ENCODE measurements around the gene LINC00237. TPM values are rescaled to one million over a fixed set of nuclear protein-coding genes. Genes with fewer than 3 reads are reported as not detected.

Gene LINC00237
- total and polyA plus RNA-seq, 10 donors, result 0.05 TPM; not detected in 9

DNA sequence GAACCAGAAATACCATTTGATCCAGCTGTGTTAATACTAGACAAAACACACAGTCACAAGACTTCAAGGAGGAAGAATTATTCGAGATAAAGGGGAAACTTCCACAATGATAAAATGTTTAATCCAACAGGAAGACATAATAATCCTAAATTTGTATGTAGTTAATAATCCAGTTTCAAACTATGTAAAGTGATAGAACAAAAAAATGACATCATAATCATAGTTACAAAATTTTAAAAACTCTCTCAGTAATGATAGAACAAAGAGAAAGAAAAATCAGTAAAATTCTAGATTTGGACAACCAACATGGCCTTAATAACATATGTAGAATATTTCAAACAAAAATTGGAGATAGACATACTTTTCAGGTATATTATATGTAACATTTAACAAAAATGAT, 38.9 kb downstream of the LINC00237 start:
- peaks cover 0 to 24% (median 0%) of the 10 kb centered on the region in 7 donors for H3K27me3 ChIP-seq (replicated peaks in 1 of 7)
- 60 to 80% (median 64%) methylated on average over 1 of the region's 1 CpG for WGBS, 5 donors
- no peak for TF ChIP-seq POLR2AphosphoS5 (IDR thresholded peaks at IDR 0.05)
- no peak overlapping the region for H3K4me3 ChIP-seq
- no peaks in the 10 kb centered on the region for H3K36me3 ChIP-seq
- no peak overlapping the region for H3K27ac ChIP-seq
- H3K4me1 ChIP-seq, result no peaks in the 10 kb centered on the region
- intact Hi-C loops (cut with DNase I; ENCODE audit: low total_unique reads), result no loop called here
- peaks cover 0 to 3% (median 0%) of the 10 kb centered on the region in 8 donors for H3K9me3 ChIP-seq
- DNase-seq, result no peak

DNA sequence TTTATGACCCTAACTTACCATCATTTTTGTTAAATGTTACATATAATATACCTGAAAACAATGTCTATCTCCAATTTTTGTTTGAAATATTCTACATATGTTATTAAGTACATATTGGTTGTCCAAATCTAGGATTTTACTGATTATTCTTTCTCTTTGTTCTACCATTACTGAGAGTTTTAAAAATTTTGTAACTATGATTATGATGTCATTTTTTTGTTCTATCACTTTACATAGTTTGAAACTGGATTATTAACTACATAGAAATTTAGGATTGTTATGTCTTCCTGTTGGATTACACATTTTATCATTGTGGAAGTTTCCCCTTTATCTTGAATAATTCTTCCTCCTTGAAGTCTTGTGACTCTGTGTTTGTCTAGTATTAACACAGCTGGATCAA, 41.2 kb downstream of the LINC00237 start:
- no peak for DNase-seq
- intact Hi-C loops (cut with DNase I; ENCODE audit: low total_unique reads), result no loop called here

DNA sequence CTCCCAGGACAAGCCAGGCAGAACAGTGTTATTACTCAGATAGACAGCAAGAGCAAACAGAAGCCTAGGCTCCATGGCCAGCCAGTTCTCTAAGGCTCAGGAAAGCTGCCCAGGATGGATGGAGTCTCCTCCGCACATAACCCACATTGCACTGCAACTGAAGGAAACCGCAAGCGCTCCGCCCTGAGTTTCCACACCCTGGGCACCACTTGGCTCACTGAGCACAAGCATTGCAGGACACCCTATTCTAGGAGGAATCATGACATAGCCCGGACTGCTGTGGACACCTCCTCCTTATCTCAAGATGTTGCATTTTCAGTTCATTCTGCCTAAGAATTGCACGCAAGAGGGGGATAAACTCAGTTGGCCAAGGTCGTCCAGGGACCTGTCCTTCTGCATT, 42.9 kb downstream of the LINC00237 start:
- Histone ChIP-seq H3K27me3 (replicated peaks in 1 of 7) (peaks cover 0 to 31% (median 0%) of the 10 kb centered on the region in 7 donors), H3K4me1 (no peaks in the 10 kb centered on the region), H3K36me3 (no peaks in the 10 kb centered on the region), H3K9me3 (no peaks in the 10 kb centered on the region), H3K27ac (no peak overlapping the region), H3K4me3 (no peak overlapping the region)
- 86 to 91% (median 89%) methylated on average over 7 of the region's 7 CpGs for WGBS, 5 donors
- no peak for DNase-seq
- TF ChIP-seq, protein P1, sequence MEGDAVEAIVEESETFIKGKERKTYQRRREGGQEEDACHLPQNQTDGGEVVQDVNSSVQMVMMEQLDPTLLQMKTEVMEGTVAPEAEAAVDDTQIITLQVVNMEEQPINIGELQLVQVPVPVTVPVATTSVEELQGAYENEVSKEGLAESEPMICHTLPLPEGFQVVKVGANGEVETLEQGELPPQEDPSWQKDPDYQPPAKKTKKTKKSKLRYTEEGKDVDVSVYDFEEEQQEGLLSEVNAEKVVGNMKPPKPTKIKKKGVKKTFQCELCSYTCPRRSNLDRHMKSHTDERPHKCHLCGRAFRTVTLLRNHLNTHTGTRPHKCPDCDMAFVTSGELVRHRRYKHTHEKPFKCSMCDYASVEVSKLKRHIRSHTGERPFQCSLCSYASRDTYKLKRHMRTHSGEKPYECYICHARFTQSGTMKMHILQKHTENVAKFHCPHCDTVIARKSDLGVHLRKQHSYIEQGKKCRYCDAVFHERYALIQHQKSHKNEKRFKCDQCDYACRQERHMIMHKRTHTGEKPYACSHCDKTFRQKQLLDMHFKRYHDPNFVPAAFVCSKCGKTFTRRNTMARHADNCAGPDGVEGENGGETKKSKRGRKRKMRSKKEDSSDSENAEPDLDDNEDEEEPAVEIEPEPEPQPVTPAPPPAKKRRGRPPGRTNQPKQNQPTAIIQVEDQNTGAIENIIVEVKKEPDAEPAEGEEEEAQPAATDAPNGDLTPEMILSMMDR (IDR thresholded peaks at IDR 0.05 in 8 of 11, conservative IDR thresholded peaks at IDR 0.05 in 3 of 11), result no peak
- TF ChIP-seq POLR2A (IDR thresholded peaks at IDR 0.05), result no peak
- TF ChIP-seq POLR2AphosphoS5 (IDR thresholded peaks at IDR 0.05), result no peak
- intact Hi-C loops (cut with DNase I; ENCODE audit: low total_unique reads), result no loop called here

More for the DNA sequence above, 41.2 kb downstream of the LINC00237 start:
- TF ChIP-seq, protein P1 (IDR thresholded peaks at IDR 0.05 in 8 of 11, conservative IDR thresholded peaks at IDR 0.05 in 3 of 11), result no peak
- TF ChIP-seq POLR2A (IDR thresholded peaks at IDR 0.05), result no peak
- no peak for TF ChIP-seq POLR2AphosphoS5 (IDR thresholded peaks at IDR 0.05)
- H3K27ac ChIP-seq, result no peak overlapping the region
- H3K4me3 ChIP-seq, result no peak overlapping the region
- no peaks in the 10 kb centered on the region for H3K36me3 ChIP-seq
- H3K9me3 ChIP-seq, result peaks cover 0 to 3% (median 0%) of the 10 kb centered on the region in 8 donors
- H3K27me3 ChIP-seq (replicated peaks in 1 of 7), result peaks cover 0 to 26% (median 0%) of the 10 kb centered on the region in 7 donors
- no peaks in the 10 kb centered on the region for H3K4me1 ChIP-seq

DNA sequence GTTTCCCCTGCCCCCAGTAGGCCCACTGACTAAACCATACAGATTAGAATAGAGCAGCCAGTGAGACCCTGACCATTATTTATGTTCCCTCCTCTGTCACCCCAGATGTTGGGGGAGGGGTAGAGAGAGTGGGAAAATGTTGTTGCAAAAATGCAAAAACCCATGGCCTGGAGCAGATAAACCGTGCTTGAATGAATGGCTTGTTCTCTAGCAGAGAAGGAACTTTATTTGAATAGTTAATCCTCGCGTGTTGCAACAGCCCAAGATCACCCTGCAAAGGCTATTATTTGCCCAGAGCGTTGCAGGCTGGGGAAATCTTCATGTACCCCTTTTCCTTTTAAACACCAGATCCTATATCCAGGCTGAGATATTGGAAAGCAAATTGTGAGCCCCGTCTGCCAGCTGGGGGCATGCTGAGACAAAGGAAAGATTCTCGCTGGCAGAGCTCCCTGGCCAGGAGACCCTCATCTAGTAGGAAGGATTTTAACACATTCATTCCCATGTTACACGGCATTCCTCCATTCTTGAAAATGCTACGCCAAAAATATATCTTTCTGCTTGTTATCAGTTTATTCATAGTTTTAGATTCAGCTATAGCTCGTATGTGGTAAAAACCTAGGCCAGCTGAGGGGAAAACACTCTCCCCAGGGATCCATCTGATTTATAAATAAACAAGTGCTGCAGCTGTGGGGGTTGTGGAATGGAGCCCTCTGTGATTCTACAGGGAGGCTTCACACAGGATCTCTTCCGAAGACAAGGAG, 53.0 kb downstream of the LINC00237 start:
- Histone ChIP-seq H3K27me3 (replicated peaks in 1 of 7) (peaks cover 0 to 27% (median 5%) of the 10 kb centered on the region in 7 donors), H3K4me3 (no peak overlapping the region), H3K4me1 (no peaks in the 10 kb centered on the region), H3K36me3 (no peaks in the 10 kb centered on the region), H3K9me3 (no peaks in the 10 kb centered on the region), H3K27ac (no peak overlapping the region)
- TF ChIP-seq POLR2A (IDR thresholded peaks at IDR 0.05), result no peak
- TF ChIP-seq POLR2AphosphoS5 (IDR thresholded peaks at IDR 0.05), result no peak
- TF ChIP-seq, protein P1 (IDR thresholded peaks at IDR 0.05 in 8 of 11, conservative IDR thresholded peaks at IDR 0.05 in 3 of 11), result no peak
- DNase-seq, result no peak
- 26 to 32% (median 29%) methylated on average over 10 of the region's 10 CpGs for WGBS, 5 donors
- intact Hi-C loops (cut with DNase I; ENCODE audit: low total_unique reads), result no loop called here
